Prostate gland (tissue), 2 donors: Measurements from ENCODE around the gene ZDHHC20. TPM values are rescaled to one million over a fixed set of nuclear protein-coding genes. Genes with fewer than 3 reads are reported as not detected.

Experiments
- DNase-seq: peaks from one replicate; pipeline ENCODE4 v3.0.0-alpha.2; 2019; ENCODE audit warnings: low spot score
- H3K27ac ChIP-seq, 2 donors: fragments of 200-600 bp; sonication (generic); 2 replicates each; pipeline ENCODE4 v1.5.1; 2017 to 2019
- H3K27me3 ChIP-seq: fragments of 200-600 bp; sonication (generic); replicated peaks from 2 replicates; pipeline ENCODE4 v1.5.1; 2019; ENCODE audit not compliant: insufficient read depth
- H3K36me3 ChIP-seq, 2 donors: fragments of 200-600 bp; sonication (generic); 1 replicate in 1 of 2; 2 replicates in 1 of 2; pipeline versions ENCODE4 v1.5.1 to v1.8.1; 2017 to 2019
- H3K4me1 ChIP-seq: fragments of 200-600 bp; sonication (generic); replicated peaks from 2 replicates; pipeline ENCODE4 v1.5.1; 2019
- H3K4me3 ChIP-seq, 2 donors: fragments of 200-600 bp; sonication (generic); 2 replicates each; pipeline ENCODE4 v1.5.1; 2017 to 2019
- H3K9me3 ChIP-seq: fragments of 200-600 bp; sonication (generic); 2 replicates; pipeline ENCODE4 v1.5.1; 2017
- CTCF ChIP-seq, 4 experiments: fragments of 200-600 bp in 2 of 4; fragments of 450-650 bp in 2 of 4; sonication (generic) in 2 of 4; IDR thresholded peaks; 1 replicate in 3 of 4; 2 replicates in 1 of 4; pipeline ENCODE4 v1.5.1; 2016 to 2019; ENCODE audit warnings: antibody characterized with exemption in 4 of 4, mild to moderate bottlenecking in 2 of 4, moderate library complexity in 2 of 4
- POLR2A ChIP-seq: fragments of 450-650 bp; IDR thresholded peaks from one replicate; pipeline ENCODE4 v1.6.1; 2016; ENCODE audit warnings: antibody characterized with exemption, mild to moderate bottlenecking
- POLR2AphosphoS5 ChIP-seq: sonication (generic); formaldehyde crosslinking; IDR thresholded peaks from one replicate; pipeline ENCODE4 v1.6.1; 2017; ENCODE audit warnings: antibody characterized with exemption
- WGBS: methylation state at CpG from one replicate; pipeline ENCODE4 v1.1.5; 2018; 5-methylcytosine and 5-hydroxymethylcytosine counted together
- intact Hi-C: fragments of 100-400 bp; cut with DNase I; formaldehyde crosslinking; loops from one replicate; pipeline ENCODE4 v1.14.2; 2022
- total RNA-seq, 2 donors: library from RNA; depleted of rRNA; stranded (reverse); fragments of >200 nt; gene quantifications; one replicate each; pipeline ENCODE4 v1.1.0, GENCODE V29; 2016

The ZDHHC20 gene
- total RNA-seq: 10 to 100 TPM; 50.4 to 77.1 TPM

GRCh38 chr13:21458813-21459701, at the start of gene ZDHHC20:
Gene ZDHHC20 (minus strand): TSS chr13:21459303. CDS start chr13:21459171, 132 bp downstream.
- Histone ChIP-seq H3K36me3 (no peaks in the 10 kb centered on the region), H3K27ac (peak within 1 kb of the TSS; percentile 82 to 90), H3K9me3 (no peaks in the 10 kb centered on the region), H3K4me1 (peaks cover 3% of the 10 kb centered on the region), H3K4me3 (peak within 1 kb of the TSS; percentile 93 to 97), H3K27me3 (no peaks in the 10 kb centered on the region)
- peak; percentile 89 for TF ChIP-seq POLR2A
- no peak for TF ChIP-seq CTCF (IDR thresholded peaks at IDR 0.05)
- peak; percentile 29 for TF ChIP-seq POLR2AphosphoS5
- DNase-seq: peak; percentile 82
- intact Hi-C loops: loop anchor here (5.0 kb wide), 1 partner anchor 162 kb away; no protein-coding TSS in a partner anchor
- WGBS: under 1% methylated on average over 74 of the region's 107 CpGs

GRCh38 chr13:21504379-21504778, 45.3 kb upstream of the ZDHHC20 start:
- WGBS: 99% methylated on average over 3 of the region's 3 CpGs
- no peak overlapping the region for H3K27ac ChIP-seq
- no peaks in the 10 kb centered on the region for H3K27me3 ChIP-seq
- no peak for DNase-seq
- intact Hi-C loops: no loop called here
- H3K9me3 ChIP-seq: no peaks in the 10 kb centered on the region
- no peak for TF ChIP-seq CTCF (IDR thresholded peaks at IDR 0.05)
- TF ChIP-seq POLR2AphosphoS5: no peak
- TF ChIP-seq POLR2A: no peak
- H3K4me3 ChIP-seq: no peak overlapping the region
- no peaks in the 10 kb centered on the region for H3K4me1 ChIP-seq
- no peaks in the 10 kb centered on the region for H3K36me3 ChIP-seq

GRCh38 chr13:21501686-21502085, 42.6 kb upstream of the ZDHHC20 start:
- no peak for TF ChIP-seq CTCF (IDR thresholded peaks at IDR 0.05)
- no peak for TF ChIP-seq POLR2A
- no peak for TF ChIP-seq POLR2AphosphoS5
- Histone ChIP-seq H3K9me3 (no peaks in the 10 kb centered on the region), H3K4me1 (no peaks in the 10 kb centered on the region), H3K36me3 (no peaks in the 10 kb centered on the region), H3K27me3 (no peaks in the 10 kb centered on the region), H3K27ac (no peak overlapping the region), H3K4me3 (no peak overlapping the region)
- intact Hi-C loops: no loop called here
- DNase-seq: no peak
- WGBS: 95% methylated on average over 3 of the region's 3 CpGs

GRCh38 chr13:21486322-21486721, 27.2 kb upstream of the ZDHHC20 start:
- no peaks in the 10 kb centered on the region for H3K9me3 ChIP-seq
- intact Hi-C loops: no loop called here
- no peak for TF ChIP-seq POLR2AphosphoS5
- TF ChIP-seq CTCF (IDR thresholded peaks at IDR 0.05): no peak
- TF ChIP-seq POLR2A: no peak
- WGBS: 97% methylated on average over 4 of the region's 4 CpGs
- H3K27me3 ChIP-seq: no peaks in the 10 kb centered on the region
- no peaks in the 10 kb centered on the region for H3K4me1 ChIP-seq
- H3K27ac ChIP-seq: no peak overlapping the region
- H3K4me3 ChIP-seq: no peak overlapping the region
- DNase-seq: no peak
- no peaks in the 10 kb centered on the region for H3K36me3 ChIP-seq
